HG02759 (cell line): ENCODE results near the gene AGMAT.

Experiments
- ATAC-seq: cut with Tn5 transposase; IDR thresholded peaks from one replicate; pipeline ENCODE4 v1.9.1; 2021; ENCODE audit warnings: mild to moderate bottlenecking, moderate library complexity; ENCODE audit not compliant: unreplicated experiment

Gene AGMAT

GRCh38 chr1:15584489-15585363 is at the start of gene AGMAT:
TSS of gene AGMAT (minus strand) at chr1:15585051. CDS start at chr1:15584967, 84 bp downstream.
- peak; percentile 67 for ATAC-seq

DNA sequence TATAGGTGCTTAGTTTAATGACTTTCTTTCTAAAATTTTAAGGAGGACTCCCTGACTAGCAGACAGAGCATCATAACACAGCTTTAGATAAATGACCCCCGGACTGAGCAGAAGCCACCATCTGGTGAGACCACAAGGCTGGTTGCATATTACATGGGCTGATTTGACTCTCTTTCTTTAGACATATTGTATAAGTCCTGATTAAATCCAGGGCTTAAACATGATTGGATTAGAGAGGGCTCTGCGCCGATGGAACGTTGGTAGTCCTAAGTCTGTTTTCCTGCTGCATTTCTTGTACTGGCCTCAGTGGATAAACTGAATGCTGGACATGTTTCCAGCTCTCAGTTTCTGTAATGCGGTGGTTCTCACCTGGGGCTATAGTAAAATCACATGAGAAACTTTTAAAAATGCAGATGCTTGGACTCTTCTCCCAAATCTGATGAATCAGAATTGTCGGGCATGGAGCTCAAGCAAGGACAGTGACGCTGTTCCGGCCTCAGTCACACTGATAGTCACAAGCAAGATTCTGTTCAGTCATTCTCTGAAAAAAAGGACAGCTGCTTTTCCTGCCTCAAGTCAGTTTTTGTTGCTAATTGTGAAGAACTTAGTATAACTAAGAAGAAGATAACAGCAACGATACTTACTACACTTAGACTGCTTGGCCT is 49.0 kb upstream of the AGMAT start:
- ATAC-seq = no peak

- ATAC-seq = peak; percentile 13
These were observed 43.2 kb upstream of the AGMAT start for GRCh38 chr1:15628003-15628402.

GRCh38 chr1:15627343-15627988 is 42.6 kb upstream of the AGMAT start:
- ATAC-seq = peak; percentile 82

DNA sequence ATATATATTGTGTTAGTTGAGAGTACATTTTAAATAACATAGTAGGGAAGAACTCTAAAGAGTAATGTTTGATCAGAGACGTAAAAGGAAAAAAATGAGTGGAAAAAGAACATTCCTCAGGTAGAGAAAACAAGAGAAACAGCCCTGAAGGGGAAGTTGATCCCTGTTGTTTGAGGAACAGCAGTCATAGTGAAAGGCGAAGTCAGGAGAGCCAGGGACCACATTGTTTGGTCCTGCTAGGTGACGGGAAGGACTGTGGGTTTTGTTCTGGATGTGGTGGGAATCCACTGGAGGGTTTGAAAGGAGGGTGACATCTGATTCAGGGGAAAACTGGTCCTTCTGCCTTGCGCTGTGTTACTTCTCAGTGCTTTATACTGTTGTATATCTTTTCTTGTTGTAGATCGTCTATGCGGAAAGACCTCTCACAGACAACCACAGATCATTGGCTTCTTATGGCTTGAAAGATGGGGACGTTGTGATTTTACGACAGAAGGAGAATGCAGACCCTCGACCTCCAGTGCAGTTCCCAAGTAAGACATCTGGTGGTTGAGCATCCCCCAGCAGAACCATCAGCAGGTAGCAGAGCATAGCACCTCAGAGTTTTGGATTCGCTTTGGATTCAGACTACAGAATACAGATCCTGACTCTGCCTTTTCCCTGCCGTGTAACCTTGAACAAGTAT is 41.6 kb upstream of the AGMAT start:
- no peak for ATAC-seq

DNA sequence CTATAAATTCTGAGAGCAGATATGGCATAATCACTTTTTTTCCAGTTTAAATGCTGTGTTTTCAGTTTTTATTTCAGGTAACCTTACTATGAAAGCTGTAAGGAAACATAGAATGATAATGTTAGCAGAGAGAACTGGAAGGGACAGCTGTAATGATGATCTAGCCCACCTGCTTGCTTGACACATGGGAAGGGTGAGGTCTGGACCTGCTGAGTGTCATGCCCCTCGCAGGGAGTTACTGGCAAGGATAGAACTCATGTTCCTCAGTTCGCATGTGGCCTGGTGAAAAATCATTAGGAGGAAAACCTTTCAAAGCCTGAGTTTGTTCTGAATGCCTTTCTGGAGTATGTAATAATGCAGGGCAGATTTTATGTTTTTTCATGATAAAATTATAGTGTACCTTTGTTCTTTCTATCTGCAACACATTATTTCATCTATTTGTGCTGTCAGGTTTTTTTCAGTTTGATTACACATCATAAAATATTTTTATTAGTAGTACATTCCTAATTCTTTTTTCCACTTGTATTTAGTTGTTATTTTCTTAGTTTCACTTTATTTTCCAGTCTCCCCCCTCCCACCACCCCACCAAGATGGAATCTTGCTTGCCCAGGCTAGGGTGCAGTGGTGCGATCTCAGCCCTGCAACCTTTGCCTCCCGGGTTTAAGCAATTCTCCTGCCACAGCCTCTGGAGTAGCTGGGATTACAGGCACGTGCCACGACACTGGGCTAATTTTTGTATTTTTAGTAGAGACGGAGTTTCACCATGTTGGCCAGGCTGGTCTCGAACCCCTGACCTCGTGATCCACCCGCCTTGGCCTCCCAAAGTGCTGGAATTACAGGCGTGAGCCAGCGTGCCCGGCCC is 40.4 kb upstream of the AGMAT start:
- ATAC-seq = no peak

DNA sequence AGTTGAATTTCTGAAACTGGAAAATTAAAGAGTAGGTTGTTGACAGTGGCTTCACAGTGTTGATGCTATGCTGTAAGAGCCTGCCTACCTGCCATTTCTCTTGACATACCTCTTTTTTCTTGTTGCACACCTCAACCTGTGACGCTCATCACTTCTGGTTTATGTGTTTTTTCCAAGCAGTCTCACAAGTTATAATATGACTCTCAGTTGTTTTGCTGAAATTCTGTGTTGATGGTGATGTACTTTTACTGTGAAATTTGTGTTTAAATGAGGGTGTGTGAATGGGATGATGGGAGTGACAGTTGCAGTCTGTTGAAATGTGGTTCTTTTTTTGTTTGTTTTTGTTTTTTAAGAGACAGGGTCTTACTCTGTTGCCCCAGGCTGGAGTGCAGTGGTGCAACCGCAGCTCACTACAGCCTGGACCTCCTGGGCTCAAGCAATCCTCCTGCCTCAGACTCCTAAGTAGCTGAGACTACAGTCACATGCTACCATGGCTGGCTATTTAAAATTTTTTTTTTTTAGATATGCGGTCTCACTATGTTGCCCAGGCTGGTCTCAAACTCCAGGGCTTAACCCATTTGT is 39.4 kb upstream of the AGMAT start:
- no peak for ATAC-seq

GRCh38 chr1:15623435-15623834 is 38.6 kb upstream of the AGMAT start:
- no peak for ATAC-seq

DNA sequence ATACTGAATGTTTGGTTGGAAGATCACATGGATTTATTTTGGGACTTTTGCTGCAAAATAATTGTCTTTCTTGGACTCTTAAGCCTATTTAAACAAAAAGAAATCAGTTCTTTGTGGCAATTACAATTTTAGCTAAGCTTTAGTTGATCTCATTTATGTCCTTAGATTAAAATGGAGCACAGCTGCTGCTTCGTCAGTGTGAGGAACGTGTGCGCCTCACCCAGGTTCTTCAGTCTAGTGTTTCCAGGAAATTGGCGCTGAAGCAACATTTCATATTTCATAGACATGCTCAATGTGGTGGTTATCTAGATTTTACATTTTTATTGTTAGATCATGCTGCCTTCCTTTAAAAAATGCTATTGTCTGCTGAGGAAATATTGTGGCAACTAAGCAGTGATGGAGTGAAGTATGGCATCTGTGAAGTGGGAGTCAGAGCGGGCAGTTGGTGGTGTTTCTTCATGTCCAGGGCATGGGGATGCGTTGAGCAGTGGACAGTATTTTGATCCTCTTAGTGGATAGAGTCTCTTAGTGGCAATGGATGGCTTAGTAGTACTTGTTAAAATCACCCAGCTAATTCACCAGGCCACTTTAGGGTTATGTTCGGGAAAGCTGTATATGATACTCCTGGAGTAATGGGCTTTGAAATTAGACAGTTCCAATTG is 38.0 kb upstream of the AGMAT start:
- ATAC-seq = no peak

DNA sequence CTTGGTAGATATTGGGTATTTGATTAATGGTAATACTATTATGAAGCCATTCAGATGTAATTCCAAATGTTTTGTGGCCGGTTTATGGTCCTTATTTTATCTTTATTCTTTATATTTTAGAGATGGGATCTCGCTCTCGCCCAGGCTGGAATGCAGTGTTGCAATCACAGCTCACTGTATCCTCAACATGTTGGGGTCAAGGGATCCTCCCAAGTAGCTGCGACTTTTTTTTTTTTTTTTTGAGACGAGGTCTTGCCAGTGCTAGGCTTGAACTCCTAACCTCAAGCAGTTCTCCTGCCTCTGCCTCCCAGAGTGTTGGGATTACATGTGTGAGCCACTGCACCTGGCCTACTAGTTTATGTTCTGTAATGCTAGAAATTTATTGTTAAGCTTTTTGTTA is 37.1 kb upstream of the AGMAT start:
- ATAC-seq = no peak

DNA sequence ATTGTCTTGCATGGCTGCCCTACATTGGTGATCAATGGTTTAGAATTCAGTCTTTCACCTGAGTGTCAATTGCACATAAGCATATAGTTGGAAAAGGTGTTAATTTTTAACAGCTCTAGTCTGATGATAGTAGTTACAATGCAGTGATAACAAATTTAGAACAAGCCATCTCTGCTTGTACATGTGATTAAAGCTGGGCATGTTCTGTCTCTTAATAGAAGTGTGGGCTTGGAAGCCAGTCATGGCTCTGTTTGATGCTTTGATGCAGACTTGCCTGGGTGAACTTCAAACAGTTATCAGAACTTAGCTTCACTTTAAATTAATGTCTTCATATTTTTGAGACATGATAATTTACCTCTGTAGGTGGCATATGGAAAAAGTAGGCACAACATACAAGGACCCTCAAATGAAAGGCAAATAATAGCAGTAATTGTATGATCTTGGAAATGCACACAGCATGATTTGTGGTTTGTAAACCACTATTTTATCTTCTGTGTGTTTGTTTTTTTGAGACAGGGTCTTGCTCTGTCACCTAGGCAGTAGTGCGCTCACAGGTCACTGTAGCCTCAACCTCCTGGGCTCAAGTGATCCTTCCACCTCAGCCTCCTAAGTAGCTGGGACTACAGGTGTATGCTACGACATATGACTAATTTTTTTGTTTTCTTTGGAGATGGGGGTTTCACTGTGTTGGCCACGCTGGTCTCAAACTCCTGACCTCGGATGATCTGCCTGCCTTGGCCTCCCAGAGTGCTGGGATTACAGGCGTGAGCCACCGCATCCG is 36.2 kb upstream of the AGMAT start:
- ATAC-seq = no peak

- no peak for ATAC-seq
These were observed 35.3 kb upstream of the AGMAT start for GRCh38 chr1:15620155-15620545.

- no peak for ATAC-seq
These were observed 34.0 kb upstream of the AGMAT start for GRCh38 chr1:15618655-15619525.

DNA sequence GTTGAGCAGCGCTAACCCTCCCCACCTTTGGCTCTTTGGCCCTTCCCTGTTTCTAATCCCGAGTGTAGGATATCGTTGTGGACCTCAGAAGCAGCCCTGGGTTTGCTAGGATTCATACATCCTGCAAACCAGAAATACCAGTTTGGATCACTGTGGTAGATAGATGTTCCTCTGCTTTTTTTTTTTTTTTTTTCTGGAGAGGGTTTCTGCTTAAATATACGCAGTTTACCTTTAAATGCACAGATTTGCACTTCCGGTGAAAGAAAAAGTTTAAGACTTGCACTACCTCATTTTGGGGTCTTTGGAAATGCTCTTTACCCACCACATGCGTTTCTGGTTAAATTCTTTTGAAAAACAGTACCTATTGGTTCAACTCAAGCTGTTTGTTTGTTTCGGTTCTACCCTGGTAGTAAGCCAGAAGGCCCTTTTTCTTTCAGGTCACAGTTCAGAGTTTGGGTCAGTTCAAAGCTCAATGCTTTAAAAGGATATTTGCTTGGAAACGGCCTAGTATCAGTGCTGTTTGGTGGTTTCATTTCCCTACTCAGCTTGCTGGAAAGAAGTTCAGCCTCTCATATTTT is 33.3 kb upstream of the AGMAT start:
- no peak for ATAC-seq

DNA sequence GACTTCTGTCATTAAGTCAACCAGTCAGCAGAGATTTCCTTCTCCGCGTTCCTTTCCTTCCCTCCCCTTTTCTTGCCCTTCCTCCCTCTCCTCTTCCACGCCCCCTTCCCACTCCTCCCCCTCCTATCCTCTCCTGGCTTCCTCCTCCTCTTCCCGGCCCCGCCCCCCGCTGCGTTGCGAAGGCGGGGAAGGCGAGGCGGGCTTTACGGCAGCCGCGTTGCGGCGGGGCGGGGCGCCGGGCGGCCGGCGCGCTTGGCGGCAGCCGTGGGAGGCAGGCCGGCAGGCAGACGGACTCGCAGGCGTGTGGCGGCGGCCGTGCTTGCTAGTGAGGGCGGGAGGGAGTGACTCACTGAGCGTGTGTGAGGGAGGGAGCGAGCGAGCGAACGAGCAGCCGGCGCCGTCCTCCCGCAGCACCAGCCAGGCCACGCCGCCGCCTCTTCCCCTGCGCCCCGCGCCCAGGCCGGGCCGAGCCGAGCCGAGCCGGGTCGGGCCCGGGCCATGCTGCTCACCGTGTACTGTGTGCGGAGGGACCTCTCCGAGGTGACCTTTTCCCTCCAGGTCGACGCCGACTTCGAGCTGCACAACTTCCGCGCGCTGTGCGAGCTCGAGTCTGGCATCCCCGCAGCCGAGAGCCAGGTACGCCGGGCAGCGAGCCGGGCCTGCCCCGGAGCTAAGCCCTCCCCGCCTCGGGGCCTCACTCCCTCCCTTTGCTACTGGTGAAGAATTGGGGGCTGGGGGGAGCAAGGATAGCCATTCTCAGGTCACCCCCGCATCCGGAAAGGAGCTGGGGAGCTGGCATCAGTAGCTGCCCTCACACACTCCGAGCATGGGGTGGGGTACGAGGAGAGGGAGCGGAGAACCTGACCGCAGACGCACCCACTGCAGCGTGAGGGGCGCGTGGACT is 32.6 kb upstream of the AGMAT start, which contains the start of gene DDI2:
DDI2 (plus strand) TSS at position 286 of the 904 bp plus-strand sequence; CDS start at position 499, 213 bp downstream.
- ATAC-seq = peak; percentile 88
